Loucy (cell line): ENCODE results near the gene CCDC33.

Experiments
- H2AFZ ChIP-seq: fragments of 200-600 bp; sonication (generic); 2 replicates; pipeline ENCODE4 v1.6.0; 2016; ENCODE audit warnings: antibody characterized with exemption, mild to moderate bottlenecking, low read length, moderate library complexity
- H3F3A ChIP-seq: fragments of 200-600 bp; 2 replicates; pipeline ENCODE4 v1.6.0; 2016; ENCODE audit warnings: antibody characterized with exemption, low read depth, mild to moderate bottlenecking
- H3K27me3 ChIP-seq: fragments of 200-600 bp; sonication (generic); 2 replicates; pipeline ENCODE4 v1.6.1; 2014; ENCODE audit warnings: low read length, mild to moderate bottlenecking; ENCODE audit not compliant: insufficient read depth, poor library complexity, severe bottlenecking
- H3K36me3 ChIP-seq: fragments of 200-600 bp; sonication (generic); 2 replicates; pipeline ENCODE4 v1.6.1; 2016; ENCODE audit warnings: low read length; ENCODE audit not compliant: insufficient read depth
- H3K4me1 ChIP-seq: fragments of 200-600 bp; sonication (generic); 2 replicates; pipeline ENCODE4 v1.5.1; 2014; ENCODE audit warnings: low read length, mild to moderate bottlenecking; ENCODE audit not compliant: insufficient read depth, poor library complexity, severe bottlenecking
- H3K4me2 ChIP-seq: fragments of 200-600 bp; sonication (generic); 2 replicates; pipeline ENCODE4 v1.6.0; 2014; ENCODE audit warnings: antibody characterized with exemption, low read length, low read depth, mild to moderate bottlenecking; ENCODE audit not compliant: poor library complexity, severe bottlenecking
- H3K4me3 ChIP-seq: fragments of 200-600 bp; sonication (generic); 2 replicates; pipeline ENCODE4 v1.5.1; 2014; ENCODE audit warnings: low read length, mild to moderate bottlenecking, mixed read lengths; ENCODE audit not compliant: poor library complexity, severe bottlenecking
- H3K79me2 ChIP-seq: fragments of 200-600 bp; sonication (generic); 2 replicates; pipeline ENCODE4 v1.6.1; 2014; ENCODE audit warnings: low read length; ENCODE audit not compliant: insufficient read depth
- H3K9ac ChIP-seq: fragments of 200-600 bp; sonication (generic); 2 replicates; pipeline ENCODE4 v1.6.0; 2014; ENCODE audit warnings: mild to moderate bottlenecking, low read depth, low read length, moderate library complexity; ENCODE audit not compliant: poor library complexity, severe bottlenecking
- H3K9me2 ChIP-seq: fragments of 200-600 bp; sonication (generic); replicated peaks from 2 replicates; pipeline ENCODE4 v1.6.1; 2016; ENCODE audit warnings: low read depth, low read length, mixed read lengths
- H3K9me3 ChIP-seq: fragments of 200-600 bp; sonication (generic); 2 replicates; pipeline ENCODE4 v1.6.1; 2014; ENCODE audit warnings: mild to moderate bottlenecking, antibody characterized with exemption, low read length, low read depth; ENCODE audit not compliant: insufficient read depth
- H4K20me1 ChIP-seq: fragments of 200-600 bp; sonication (generic); 2 replicates; pipeline ENCODE4 v1.6.0; 2014; ENCODE audit warnings: antibody characterized with exemption, low read length, mild to moderate bottlenecking; ENCODE audit not compliant: insufficient read depth, poor library complexity, severe bottlenecking
- EZH2phosphoT487 ChIP-seq: fragments of 200-600 bp; IDR thresholded peaks from 2 replicates; pipeline ENCODE4 v1.6.1; 2018; ENCODE audit warnings: antibody characterized with exemption, mild to moderate bottlenecking, moderate library complexity, borderline replicate concordance
- TF ChIP-seq, protein P1 (sequence below): fragments of 200-600 bp; sonication (generic); conservative IDR thresholded peaks from 2 replicates; pipeline ENCODE4 v1.5.1; 2014; ENCODE audit warnings: mild to moderate bottlenecking, antibody characterized with exemption, low read length

CCDC33 gene

DNA sequence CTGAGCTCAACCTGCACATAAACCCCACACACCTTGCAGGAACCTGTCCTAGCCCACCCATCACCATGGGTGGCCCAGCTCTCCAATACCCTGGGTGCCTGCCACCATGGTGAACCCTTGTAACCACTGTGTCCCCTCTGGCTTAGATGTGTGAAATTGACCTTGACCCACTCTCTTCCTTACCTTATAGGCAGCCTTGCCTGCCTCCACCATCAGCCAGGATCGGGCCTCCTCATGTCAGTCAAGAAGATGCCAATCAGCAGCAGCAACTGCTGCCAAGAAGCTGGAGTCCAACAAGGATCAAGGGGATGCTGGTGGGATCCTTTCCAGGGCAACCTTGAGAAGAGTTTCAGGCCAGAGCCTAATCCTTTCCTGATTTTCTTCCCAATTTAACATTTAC, 140.1 kb downstream of the CCDC33 start:
- Histone ChIP-seq H3K4me2 (no peak overlapping the region), H3K9me3 (no peaks in the 10 kb centered on the region), H3K36me3 (no peaks in the 10 kb centered on the region), H3K9me2 (no peaks in the 10 kb centered on the region), H3K27me3 (no peaks in the 10 kb centered on the region), H4K20me1 (no peaks in the 10 kb centered on the region), H3K4me3 (no peak overlapping the region), H3K4me1 (peaks cover 17% of the 10 kb centered on the region), H3K79me2 (no peaks in the 10 kb centered on the region), H3K9ac (no peak overlapping the region), H2AFZ (no peak overlapping the region), H3F3A (no peaks in the 10 kb centered on the region)
- TF ChIP-seq, protein P1, sequence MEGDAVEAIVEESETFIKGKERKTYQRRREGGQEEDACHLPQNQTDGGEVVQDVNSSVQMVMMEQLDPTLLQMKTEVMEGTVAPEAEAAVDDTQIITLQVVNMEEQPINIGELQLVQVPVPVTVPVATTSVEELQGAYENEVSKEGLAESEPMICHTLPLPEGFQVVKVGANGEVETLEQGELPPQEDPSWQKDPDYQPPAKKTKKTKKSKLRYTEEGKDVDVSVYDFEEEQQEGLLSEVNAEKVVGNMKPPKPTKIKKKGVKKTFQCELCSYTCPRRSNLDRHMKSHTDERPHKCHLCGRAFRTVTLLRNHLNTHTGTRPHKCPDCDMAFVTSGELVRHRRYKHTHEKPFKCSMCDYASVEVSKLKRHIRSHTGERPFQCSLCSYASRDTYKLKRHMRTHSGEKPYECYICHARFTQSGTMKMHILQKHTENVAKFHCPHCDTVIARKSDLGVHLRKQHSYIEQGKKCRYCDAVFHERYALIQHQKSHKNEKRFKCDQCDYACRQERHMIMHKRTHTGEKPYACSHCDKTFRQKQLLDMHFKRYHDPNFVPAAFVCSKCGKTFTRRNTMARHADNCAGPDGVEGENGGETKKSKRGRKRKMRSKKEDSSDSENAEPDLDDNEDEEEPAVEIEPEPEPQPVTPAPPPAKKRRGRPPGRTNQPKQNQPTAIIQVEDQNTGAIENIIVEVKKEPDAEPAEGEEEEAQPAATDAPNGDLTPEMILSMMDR: no peak
- TF ChIP-seq EZH2phosphoT487: no peak

DNA sequence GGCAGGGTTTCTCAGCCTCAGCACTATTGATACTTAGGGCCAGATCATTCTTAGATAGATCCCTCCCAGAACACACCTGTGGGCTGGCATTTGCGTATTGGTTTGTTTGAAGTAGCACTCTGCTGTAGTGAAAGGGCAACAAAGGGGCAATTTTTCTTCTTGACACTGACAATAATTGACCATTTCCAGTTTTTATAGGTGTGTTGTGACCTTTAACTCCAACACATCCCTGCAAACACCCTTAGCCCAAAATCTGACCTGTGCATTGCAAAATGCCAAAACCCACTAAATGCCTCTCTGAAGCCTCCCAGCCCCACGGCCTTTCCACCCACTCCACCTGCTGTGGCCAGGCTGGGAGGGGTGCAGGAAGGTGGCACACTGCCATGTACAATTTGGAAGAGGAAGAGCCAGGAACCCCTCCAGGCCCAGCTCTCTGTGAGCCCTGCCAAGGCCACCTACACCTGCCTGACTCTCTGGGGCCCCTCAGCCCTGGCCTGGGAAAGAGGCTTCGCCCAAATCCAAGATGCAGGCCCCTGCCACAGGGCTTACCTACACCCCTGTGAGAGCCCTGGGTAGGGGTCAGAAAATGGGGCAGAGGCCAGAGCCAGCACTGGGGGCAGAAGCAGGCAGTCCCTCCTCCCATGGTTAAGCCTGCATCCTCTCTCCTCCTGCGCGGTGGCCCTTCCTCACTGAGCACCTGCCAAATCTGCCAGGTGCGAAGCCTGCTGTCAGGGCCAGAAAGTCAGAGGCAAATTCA, 140.9 kb downstream of the CCDC33 start:
- Histone ChIP-seq H3K9ac (no peak overlapping the region), H4K20me1 (no peaks in the 10 kb centered on the region), H3F3A (no peaks in the 10 kb centered on the region), H3K4me2 (no peak overlapping the region), H3K27me3 (no peaks in the 10 kb centered on the region), H3K9me3 (no peaks in the 10 kb centered on the region), H3K36me3 (no peaks in the 10 kb centered on the region), H2AFZ (no peak overlapping the region), H3K9me2 (no peaks in the 10 kb centered on the region), H3K4me1 (peaks cover 18% of the 10 kb centered on the region), H3K79me2 (no peaks in the 10 kb centered on the region), H3K4me3 (no peak overlapping the region)
- no peak for TF ChIP-seq EZH2phosphoT487
- TF ChIP-seq, protein P1: no peak

DNA sequence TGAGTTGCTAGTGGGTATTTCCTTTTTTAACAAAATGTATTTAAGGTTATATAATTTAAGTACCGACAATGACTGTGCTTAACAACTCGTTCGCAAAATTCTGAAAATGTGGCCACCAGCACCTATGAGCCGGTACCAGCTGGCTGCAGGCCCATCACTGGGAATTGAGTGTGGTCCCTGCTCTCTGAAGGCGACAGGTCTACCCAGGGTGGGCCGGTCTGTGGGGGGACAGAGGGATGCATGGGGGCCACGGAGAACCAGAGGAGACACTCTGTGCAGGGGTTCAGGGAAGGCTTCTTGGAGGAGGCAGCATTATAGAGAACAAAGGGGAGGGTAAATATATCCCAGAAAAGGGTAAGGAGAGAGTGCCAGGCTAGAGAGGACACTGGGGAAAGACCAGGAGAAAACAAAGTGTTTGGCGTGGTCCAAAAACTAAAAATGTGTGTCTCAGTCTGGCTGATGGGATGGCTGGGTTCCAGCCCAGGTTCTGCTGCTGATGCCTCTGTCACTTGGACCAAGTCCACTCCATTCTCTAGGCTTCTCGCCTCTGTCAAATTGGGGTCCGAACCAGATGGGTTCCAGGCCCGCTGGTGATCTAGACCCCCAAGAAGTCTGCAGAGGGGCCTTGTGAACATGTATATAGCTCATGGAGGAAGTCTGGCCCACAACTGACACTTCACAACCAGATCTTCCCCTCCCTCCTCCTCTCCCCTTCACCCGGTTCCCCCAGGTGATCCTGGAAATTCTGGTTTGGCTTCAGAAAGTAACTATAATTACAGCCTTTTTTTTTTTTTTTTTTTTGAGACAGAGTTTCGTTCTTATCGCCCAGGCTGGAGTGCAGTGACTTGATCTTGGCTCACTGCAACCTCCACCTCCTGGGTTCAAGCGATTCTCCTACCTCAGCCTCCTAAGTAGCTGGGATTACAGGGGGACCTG, 142.0 kb downstream of the CCDC33 start:
- H3K4me2 ChIP-seq: no peak overlapping the region
- no peak for TF ChIP-seq EZH2phosphoT487
- TF ChIP-seq, protein P1: no peak
- no peaks in the 10 kb centered on the region for H3K79me2 ChIP-seq
- H3K4me3 ChIP-seq: no peak overlapping the region
- H3K4me1 ChIP-seq: peaks cover 26% of the 10 kb centered on the region
- no peaks in the 10 kb centered on the region for H3K9me2 ChIP-seq
- no peaks in the 10 kb centered on the region for H4K20me1 ChIP-seq
- H3K36me3 ChIP-seq: no peaks in the 10 kb centered on the region
- no peak overlapping the region for H2AFZ ChIP-seq
- H3K9me3 ChIP-seq: no peaks in the 10 kb centered on the region
- H3K27me3 ChIP-seq: no peaks in the 10 kb centered on the region
- H3F3A ChIP-seq: no peaks in the 10 kb centered on the region
- H3K9ac ChIP-seq: no peak overlapping the region
